Spleen (tissue), 11 donors: Measurements from ENCODE around the gene SLC52A1. TPM values are rescaled to one million over a fixed set of nuclear protein-coding genes. Genes with fewer than 3 reads are reported as not detected.
"Not testable (repeated sequence)": the region's sequence is repeated elsewhere in the genome, so short reads cannot be mapped to it uniquely, and the experiment has no call there.

Experiments
- DNase-seq: peaks from one replicate; pipeline ENCODE4 v3.0.0-alpha.2; 2020
- H3K27ac ChIP-seq, 8 donors: fragments of 200-600 bp; sonication (generic) in 7 of 8; 1 replicate in 4 of 8; 2 replicates in 4 of 8; pipeline versions ENCODE4 v1.5.0 to v1.8.0; 2016 to 2021; ENCODE audit warnings: inconsistent platforms in 4 of 8, mild to moderate bottlenecking in 4 of 8, moderate library complexity in 1 of 8
- H3K27me3 ChIP-seq, 7 donors: fragments of 200-600 bp; sonication (generic) in 6 of 7; replicated peaks in 1 of 7; 1 replicate in 4 of 7; 2 replicates in 3 of 7; pipeline versions ENCODE4 v1.5.0 to v1.8.0; 2016 to 2021; ENCODE audit warnings: inconsistent platforms in 3 of 7, mild to moderate bottlenecking in 1 of 7
- H3K36me3 ChIP-seq, 6 donors: fragments of 200-600 bp; sonication (generic) in 5 of 6; 1 replicate in 4 of 6; 2 replicates in 2 of 6; pipeline versions ENCODE4 v1.5.0 to v1.8.0; 2016 to 2021; ENCODE audit warnings: inconsistent platforms in 2 of 6
- H3K4me1 ChIP-seq, 6 donors: fragments of 200-600 bp; sonication (generic) in 5 of 6; 1 replicate in 3 of 6; 2 replicates in 3 of 6; pipeline versions ENCODE4 v1.5.0 to v1.8.0; 2016 to 2021; ENCODE audit warnings: inconsistent platforms in 3 of 6
- H3K4me3 ChIP-seq, 8 donors: fragments of 200-600 bp; sonication (generic) in 7 of 8; 1 replicate in 4 of 8; 2 replicates in 4 of 8; pipeline versions ENCODE4 v1.5.0 to v1.8.0; 2016 to 2021; ENCODE audit warnings: inconsistent platforms in 4 of 8, mild to moderate bottlenecking in 4 of 8, moderate library complexity in 2 of 8
- H3K9me3 ChIP-seq, 8 donors: fragments of 200-600 bp; sonication (generic) in 7 of 8; 1 replicate in 4 of 8; 2 replicates in 4 of 8; pipeline versions ENCODE4 v1.5.0 to v1.8.0; 2016 to 2021; ENCODE audit warnings: inconsistent platforms in 4 of 8
- CTCF ChIP-seq, 11 experiments: fragments of 200-600 bp in 7 of 11; fragments of 450-650 bp in 4 of 11; sonication (generic) in 4 of 11; IDR thresholded peaks in 8 of 11; conservative IDR thresholded peaks in 3 of 11; 1 replicate in 7 of 11; 2 replicates in 4 of 11; pipeline versions ENCODE4 v1.4.0 to v1.8.0; 2016 to 2021; ENCODE audit warnings: antibody characterized with exemption in 11 of 11, inconsistent platforms in 4 of 11, mild to moderate bottlenecking in 1 of 11
- POLR2A ChIP-seq, 3 donors: fragments of 450-650 bp; IDR thresholded peaks; one replicate each; pipeline ENCODE4 v1.5.1; 2017; ENCODE audit warnings: antibody characterized with exemption in 3 of 3, mild to moderate bottlenecking in 1 of 3
- POLR2AphosphoS5 ChIP-seq, 3 donors: sonication (generic); formaldehyde crosslinking; IDR thresholded peaks; one replicate each; pipeline ENCODE4 v1.5.1; 2017; ENCODE audit warnings: antibody characterized with exemption in 3 of 3
- whole genome bisulfite sequencing, 5 donors: extraction: QIAGEN DNeasy Blood & Tissue Kit in 3 of 5; methylation state at CpG; one replicate each; pipeline versions ENCODE4 v1.1.5 to v1.1.7; 2013 to 2018; 5-methylcytosine and 5-hydroxymethylcytosine counted together
- intact Hi-C: fragments of 100-400 bp; cut with DNase I; formaldehyde crosslinking; loops from one replicate; pipeline ENCODE4 v1.15.0; 2023; ENCODE audit warnings: low total_unique reads
- polyA plus RNA-seq, 3 donors: library from polyadenylated mRNA; stranded (reverse); fragments of 200-250 nt; gene quantifications; one replicate each; pipeline ENCODE4 v1.2.1, GENCODE V29; 2013
- total RNA-seq, 7 donors: library from RNA; depleted of rRNA in 3 of 7; stranded (reverse); fragments of >200 nt in 3 of 7; fragmentation: NEBNext Ultra II Directional in 4 of 7; extraction: Animal tissue kit (Norgen Biotek cat#: 25700) in 4 of 7; gene quantifications; one replicate each; pipeline versions ENCODE4 v1.1.0 to v1.2.1, GENCODE V29; 2016 to 2021
- donor health status: healthy with polysubstance abuse.
- donor health status: DM: no; HTN: no; CAD: no; lungs with moderate emphysema.
- donor health status: DM: no; HTN: no; CAD: no.
- donor health status: Bipolar disorder and iron deficiency.
- donor health status: healthy.
- donor health status: DM: no; HTN: no; CAD: no.
- donor health status: DM: yes; HTN: yes; CAD: no.

SLC52A1 gene
- total and polyA plus RNA-seq, 10 donors, result 0.06 to 2.0 (median 0.50) TPM

- TF ChIP-seq POLR2A (IDR thresholded peaks at IDR 0.05), result no peak
- no peak for TF ChIP-seq POLR2AphosphoS5 (IDR thresholded peaks at IDR 0.05)
- TF ChIP-seq CTCF (IDR thresholded peaks at IDR 0.05 in 8 of 11, conservative IDR thresholded peaks at IDR 0.05 in 3 of 11), result no peak
- intact Hi-C loops, result no loop called here
These were observed 2.4 kb downstream of the SLC52A1 start for GRCh38 chr17:5032865-5033264.

GRCh38 chr17:5031365-5032082, 3.7 kb downstream of the SLC52A1 start:
- Histone ChIP-seq H3K9me3 (no peaks in the 10 kb centered on the region), H3K4me3 (peak overlapping the region; percentile 30 to 74 (median 46)), H3K36me3 (no peaks in the 10 kb centered on the region), H3K27ac (peak overlapping the region; percentile 13 to 89 (median 76)), H3K4me1 (peaks cover 7 to 51% (median 29%) of the 10 kb centered on the region in 6 donors), H3K27me3 (peaks cover 0 to 29% (median 6%) of the 10 kb centered on the region in 7 donors)
- WGBS, 5 donors, result 3 to 11% (median 3%) methylated on average over 16 to 48 of the region's 48 CpGs
- intact Hi-C loops, result no loop called here
- TF ChIP-seq POLR2AphosphoS5 (IDR thresholded peaks at IDR 0.05) (peak; percentile 47 to 61 (median 52)), CTCF (IDR thresholded peaks at IDR 0.05 in 8 of 11, conservative IDR thresholded peaks at IDR 0.05 in 3 of 11) (peak; percentile 84 to 94 (median 88)), POLR2A (IDR thresholded peaks at IDR 0.05) (no peak)
- peak; percentile 90 for DNase-seq

More at GRCh38 chr17:5032865-5033264, 2.4 kb downstream of the SLC52A1 start:
- Histone ChIP-seq H3K27me3 (peaks cover 0 to 29% (median 6%) of the 10 kb centered on the region in 7 donors), H3K4me3 (no peak overlapping the region), H3K36me3 (no peaks in the 10 kb centered on the region), H3K27ac (peak overlapping the region in 1 of 8 donors; percentile 89), H3K4me1 (peaks cover 7 to 51% (median 29%) of the 10 kb centered on the region in 6 donors), H3K9me3 (no peaks in the 10 kb centered on the region)
- 80 to 93% (median 88%) methylated on average over 2 to 6 of the region's 6 CpGs for whole genome bisulfite sequencing, 5 donors
- DNase-seq, result no peak

GRCh38 chr17:5030168-5030567, 5.1 kb downstream of the SLC52A1 start:
- H3K36me3 ChIP-seq, DNase-seq, H3K9me3 ChIP-seq, intact Hi-C loops, H3K4me3 ChIP-seq: not testable (repeated sequence)
- WGBS, 5 donors, result 62 to 89% (median 72%) methylated on average over 2 of the region's 2 CpGs
- Histone ChIP-seq H3K27ac (peak overlapping the region in 5 of 8 donors; percentile 67 to 89 (median 76)), H3K4me1 (peaks cover 7 to 47% (median 26%) of the 10 kb centered on the region in 6 donors), H3K27me3 (peaks cover 0 to 19% (median 2%) of the 10 kb centered on the region in 7 donors)

GRCh38 chr17:5027916-5028315, 7.3 kb downstream of the SLC52A1 start:
- DNase-seq, result no peak
- no peak overlapping the region for H3K4me3 ChIP-seq
- peaks cover 7 to 35% (median 20%) of the 10 kb centered on the region in 6 donors for H3K4me1 ChIP-seq
- no peak overlapping the region for H3K27ac ChIP-seq
- no peaks in the 10 kb centered on the region for H3K27me3 ChIP-seq
- TF ChIP-seq CTCF (IDR thresholded peaks at IDR 0.05 in 8 of 11, conservative IDR thresholded peaks at IDR 0.05 in 3 of 11) (no peak), POLR2A (IDR thresholded peaks at IDR 0.05) (no peak), POLR2AphosphoS5 (IDR thresholded peaks at IDR 0.05) (no peak)
- no peaks in the 10 kb centered on the region for H3K9me3 ChIP-seq
- H3K36me3 ChIP-seq, result peaks cover 0 to 25% (median 11%) of the 10 kb centered on the region in 6 donors
- intact Hi-C loops, result loop anchor here (5.0 kb wide), 1 partner anchor 34 kb away; no protein-coding TSS in a partner anchor
- WGBS, 5 donors, result 78 to 82% (median 80%) methylated on average over 5 of the region's 5 CpGs
